A549 treated with dexamethasone at 1 μM for 4 hours (cell line): Measurements from ENCODE around the gene EOGT. TPM values are rescaled to one million over a fixed set of nuclear protein-coding genes. Genes with fewer than 3 reads are reported as not detected.

Experiments used
- total RNA-seq: library from RNA; stranded (reverse); fragments of 200-300 nt; extraction: Qiagen RNA extraction; gene quantifications from 5 replicates; pipeline ENCODE4 v1.2.3, GENCODE V29; 2022

EOGT gene
- total RNA-seq, result 8.5 to 12.4 TPM (median 10.6 TPM) in 5 replicates

GRCh38 chr3:69013253-69014021 lies at the start of gene EOGT:
EOGT (minus strand) TSS chr3:69013684; CDS start chr3:69009846, 3,838 bp downstream.

GRCh38 chr3:69051756-69052471 lies 38.4 kb upstream of the EOGT start, which contains the start of gene TMF1:
TMF1 (minus strand) TSS chr3:69052333; CDS start chr3:69052086, 247 bp downstream.

Other genes with a start within 250 kb of the EOGT start
- gene TAFA4, start 81.1 kb downstream of the EOGT start, total RNA-seq, result not detected in 5 replicates
- gene TMF1, start 38.6 kb upstream of the EOGT start, total RNA-seq, result 11.3 to 17.4 TPM (median 14.9 TPM) in 5 replicates
- gene UBA3, start 66.7 kb upstream of the EOGT start, total RNA-seq, result 21.0 to 28.7 TPM (median 24.6 TPM) in 5 replicates
- 76.7 to 98.6 TPM (median 80.9 TPM) in 5 replicates for gene ARL6IP5, start 71.3 kb upstream of the EOGT start, total RNA-seq
- gene LMOD3, start 108.9 kb upstream of the EOGT start, total RNA-seq, result not detected in 5 replicates